Smooth muscle cell (in vitro differentiated cells): ENCODE results near the gene KANSL1. TPM values are rescaled to one million over a fixed set of nuclear protein-coding genes. Genes with fewer than 3 reads are reported as not detected.

Experiments
- DNase-seq: peaks from one replicate; lab custom pipeline; 2025; ENCODE audit not compliant: unreplicated experiment; lab: John Stamatoyannopoulos, UW
- H2AFZ ChIP-seq: fragments of 200-600 bp; sonication (generic); 2 replicates; pipeline ENCODE4 v1.6.0; 2016; ENCODE audit warnings: antibody characterized with exemption, low read depth, mild to moderate bottlenecking
- H3F3A ChIP-seq: fragments of 200-600 bp; sonication (generic); 2 replicates; pipeline ENCODE4 v1.6.0; 2017; ENCODE audit warnings: antibody characterized with exemption, low read depth
- H3K27ac ChIP-seq: fragments of 200-600 bp; sonication (generic); 2 replicates; pipeline ENCODE4 v1.5.1; 2016; ENCODE audit warnings: low read depth, mild to moderate bottlenecking
- H3K27me3 ChIP-seq: fragments of 200-600 bp; sonication (generic); 2 replicates; pipeline ENCODE4 v1.6.1; 2016; ENCODE audit warnings: low read depth, mild to moderate bottlenecking
- H3K36me3 ChIP-seq: fragments of 200-600 bp; sonication (generic); 2 replicates; pipeline ENCODE4 v1.5.1; 2016; ENCODE audit warnings: low read depth
- H3K4me1 ChIP-seq: fragments of 200-600 bp; sonication (generic); 2 replicates; pipeline ENCODE4 v1.5.1; 2016; ENCODE audit warnings: low read depth
- H3K4me2 ChIP-seq: fragments of 200-600 bp; sonication (generic); 2 replicates; pipeline ENCODE4 v1.6.0; 2016; ENCODE audit warnings: mild to moderate bottlenecking
- H3K4me3 ChIP-seq: fragments of 200-600 bp; sonication (generic); 2 replicates; pipeline ENCODE4 v1.5.1; 2016; ENCODE audit warnings: mild to moderate bottlenecking
- H3K79me2 ChIP-seq: fragments of 200-600 bp; sonication (generic); 2 replicates; pipeline ENCODE4 v1.6.0; 2016; ENCODE audit warnings: low read depth, mild to moderate bottlenecking
- H3K9ac ChIP-seq: fragments of 200-600 bp; sonication (generic); 2 replicates; pipeline ENCODE4 v1.6.0; 2016; ENCODE audit warnings: low read depth
- H3K9me3 ChIP-seq: fragments of 200-600 bp; sonication (generic); replicated peaks from 2 replicates; pipeline ENCODE4 v1.5.1; 2016; ENCODE audit warnings: low read depth
- H4K20me1 ChIP-seq: fragments of 200-600 bp; sonication (generic); 2 replicates; pipeline ENCODE4 v1.6.0; 2016; ENCODE audit warnings: low read depth
- CTCF ChIP-seq: fragments of 200-600 bp; sonication (generic); IDR thresholded peaks from 2 replicates; pipeline ENCODE4 v1.5.1; 2017; ENCODE audit warnings: borderline replicate concordance, mild to moderate bottlenecking, antibody characterized with exemption; ENCODE audit not compliant: insufficient read depth, poor library complexity, severe bottlenecking
- WGBS: methylation state at CpG from one replicate; pipeline ENCODE4 v1.1.7; 2016; ENCODE audit warnings: low lambda C conversion rate; 5-methylcytosine and 5-hydroxymethylcytosine counted together
- polyA plus RNA-seq: library from polyadenylated mRNA; unstranded; fragments of >200 nt; fragmentation: Nextera tagmentation; extraction: Ambion mirVana; gene quantifications from 2 replicates; pipeline ENCODE4 v1.2.1, GENCODE V29; 2016
- total RNA-seq: library from RNA; depleted of rRNA; stranded (reverse); fragments of >200 nt; gene quantifications from 2 replicates; pipeline ENCODE4 v1.2.3, GENCODE V29; 2014

KANSL1 gene
- total and polyA plus RNA-seq, 2 experiments from 2014 or later, result 16.9 to 69.7 TPM

GRCh38 chr17:45987706-45988105, 205.5 kb downstream of the KANSL1 start:
- Histone ChIP-seq H3K36me3 (no peaks in the 10 kb centered on the region), H3K4me3 (no peak overlapping the region), H3K9me3 (no peaks in the 10 kb centered on the region), H4K20me1 (no peaks in the 10 kb centered on the region), H3K4me2 (no peak overlapping the region), H3K27ac (no peak overlapping the region), H2AFZ (no peak overlapping the region), H3K9ac (no peak overlapping the region), H3K4me1 (no peaks in the 10 kb centered on the region), H3F3A (no peaks in the 10 kb centered on the region), H3K27me3 (no peaks in the 10 kb centered on the region), H3K79me2 (no peaks in the 10 kb centered on the region)
- WGBS, result 92% methylated on average over 5 of the region's 5 CpGs
- TF ChIP-seq CTCF, result no peak
- no peak for DNase-seq

GRCh38 chr17:45986056-45986455, 207.2 kb downstream of the KANSL1 start:
- Histone ChIP-seq H3K9ac (no peak overlapping the region), H3K27ac (no peak overlapping the region), H3K4me3 (no peak overlapping the region), H3K79me2 (no peaks in the 10 kb centered on the region), H3K4me1 (no peaks in the 10 kb centered on the region), H3K9me3 (no peaks in the 10 kb centered on the region), H3K36me3 (no peaks in the 10 kb centered on the region), H3F3A (no peaks in the 10 kb centered on the region), H4K20me1 (no peaks in the 10 kb centered on the region), H2AFZ (no peak overlapping the region), H3K4me2 (no peak overlapping the region), H3K27me3 (no peaks in the 10 kb centered on the region)
- no peak for TF ChIP-seq CTCF
- no peak for DNase-seq
- WGBS, result 98% methylated on average over 4 of the region's 4 CpGs

- no peak overlapping the region for H3K9ac ChIP-seq
- no peaks in the 10 kb centered on the region for H3K27me3 ChIP-seq
- TF ChIP-seq CTCF, result no peak
- H3K9me3 ChIP-seq, result no peaks in the 10 kb centered on the region
- H4K20me1 ChIP-seq, result no peaks in the 10 kb centered on the region
- 85% methylated on average over 4 of the region's 4 CpGs for WGBS
- H3F3A ChIP-seq, result no peaks in the 10 kb centered on the region
- H3K36me3 ChIP-seq, result no peaks in the 10 kb centered on the region
- H3K4me3 ChIP-seq, result no peak overlapping the region
- no peaks in the 10 kb centered on the region for H3K79me2 ChIP-seq
- H3K27ac ChIP-seq, result no peak overlapping the region
- H3K4me1 ChIP-seq, result no peaks in the 10 kb centered on the region
- no peak overlapping the region for H3K4me2 ChIP-seq
- no peak for DNase-seq
- no peak overlapping the region for H2AFZ ChIP-seq
Observed at GRCh38 chr17:45985447-45985846, 207.8 kb downstream of the KANSL1 start.

GRCh38 chr17:45984368-45984767, 208.9 kb downstream of the KANSL1 start:
- H3K4me3 ChIP-seq, result no peak overlapping the region
- WGBS, result 94% methylated on average over 5 of the region's 5 CpGs
- no peaks in the 10 kb centered on the region for H3K36me3 ChIP-seq
- H3K79me2 ChIP-seq, result no peaks in the 10 kb centered on the region
- no peaks in the 10 kb centered on the region for H4K20me1 ChIP-seq
- no peaks in the 10 kb centered on the region for H3K9me3 ChIP-seq
- TF ChIP-seq CTCF, result no peak
- no peak for DNase-seq
- no peak overlapping the region for H3K9ac ChIP-seq
- H3F3A ChIP-seq, result no peaks in the 10 kb centered on the region
- H3K27me3 ChIP-seq, result no peaks in the 10 kb centered on the region
- H3K4me2 ChIP-seq, result no peak overlapping the region
- H2AFZ ChIP-seq, result no peak overlapping the region
- H3K4me1 ChIP-seq, result no peaks in the 10 kb centered on the region
- no peak overlapping the region for H3K27ac ChIP-seq
